HepG2 (cell line): ENCODE data around the gene ACCSL. TPM values are rescaled to one million over a fixed set of nuclear protein-coding genes. Genes with fewer than 3 reads are reported as not detected.

Experiments used
- ATAC-seq: fragments of 200-7000 bp; cut with Tn5 transposase; 3 replicates; pipeline ENCODE4 v1.9.1; 2020; ENCODE audit warnings: mild to moderate bottlenecking, moderate library complexity
- BruUV-seq: library from RNA; stranded (reverse); fragments of 400-500 nt; replicated peaks from 2 replicates; lab custom pipeline; 2021; lab: Mats Ljungman, UMichigan
- CTCF ChIA-PET: fragments of 300-600 bp; formaldehyde crosslinking; extraction: SDS; loops from one replicate; lab custom pipeline; 2021; ENCODE audit warnings: low total read pairs, inconsistent platforms, low intra/inter-chr PET ratio; lab: Yijun Ruan, JAX
- POLR2A ChIA-PET: fragments of 350-600 bp; sonication (Branson Sonifier 250); formaldehyde crosslinking; loops from one replicate; lab custom pipeline; 2020; ENCODE audit warnings: antibody characterized with exemption, inconsistent platforms; lab: Yijun Ruan, JAX
- DNase-seq: peaks from one replicate; pipeline ENCODE4 v3.0.0-alpha.2; 2015; ENCODE audit warnings: low spot score
- FAIRE-seq: peaks from 3 replicates; lab custom pipeline; 2011; peaks lifted over from hg19 to GRCh38; lab: Jason Lieb, UNC
- H2AFZ ChIP-seq: one replicate; pipeline ENCODE4 v1.6.1; 2011; ENCODE audit warnings: low read length, inconsistent platforms
- H3K27ac ChIP-seq: fragments of 300-600 bp; 3 replicates; pipeline ENCODE4 v1.8.0; 2011; ENCODE audit warnings: mixed run types, mild to moderate bottlenecking, mixed read lengths, low read length, inconsistent platforms; ENCODE audit not compliant: insufficient read depth; ENCODE audit errors: extremely low read length
- H3K27me3 ChIP-seq, 2 experiments: fragments of 200-600 bp in 1 of 2; 2 replicates in 1 of 2; 3 replicates in 1 of 2; pipeline versions ENCODE4 v1.6.0 to v1.8.0; 2011; ENCODE audit warnings: low read length in 2 of 2, mild to moderate bottlenecking in 2 of 2, moderate library complexity in 2 of 2, inconsistent platforms in 1 of 2; ENCODE audit not compliant: insufficient read depth in 2 of 2, control insufficient read depth in 1 of 2
- H3K36me3 ChIP-seq, 2 experiments: fragments of 200-600 bp in 1 of 2; replicated peaks in 1 of 2; 2 replicates in 1 of 2; 3 replicates in 1 of 2; pipeline versions ENCODE4 v1.5.1 to v1.8.0; 2011; ENCODE audit warnings: low read length in 2 of 2, inconsistent platforms in 1 of 2; ENCODE audit not compliant: insufficient read depth in 2 of 2, control insufficient read depth in 1 of 2
- H3K4me1 ChIP-seq: 2 replicates; pipeline ENCODE4 v1.5.1; 2012; ENCODE audit warnings: low read length, inconsistent platforms; ENCODE audit not compliant: insufficient read depth
- H3K4me2 ChIP-seq: 2 replicates; pipeline ENCODE4 v1.6.0; 2011; ENCODE audit warnings: low read depth, low read length, inconsistent platforms
- H3K4me3 ChIP-seq, 3 experiments: fragments of 200-600 bp in 1 of 3; sonication (generic), shearing (Covaris generic) in 1 of 3; replicated peaks in 1 of 3; 2 replicates each; pipeline ENCODE4 v1.5.1; 2011 to 2016; ENCODE audit warnings: low read length in 3 of 3, inconsistent platforms in 2 of 3, low read depth in 2 of 3, mild to moderate bottlenecking in 2 of 3, control low read depth in 1 of 3, mixed read lengths in 1 of 3; ENCODE audit not compliant: insufficient read depth in 1 of 3
- H3K79me2 ChIP-seq: one replicate; pipeline ENCODE4 v1.6.1; 2011; ENCODE audit warnings: low read length, inconsistent platforms; ENCODE audit not compliant: insufficient read depth
- H3K9ac ChIP-seq: 2 replicates; pipeline ENCODE4 v1.6.0; 2011; ENCODE audit warnings: mild to moderate bottlenecking, low read depth, low read length, inconsistent platforms; ENCODE audit not compliant: insufficient read depth
- H3K9me3 ChIP-seq: 2 replicates; pipeline ENCODE4 v1.5.1; 2012; ENCODE audit warnings: mild to moderate bottlenecking, low read length
- H4K20me1 ChIP-seq: 2 replicates; pipeline ENCODE4 v1.6.0; 2011; ENCODE audit warnings: inconsistent platforms, mild to moderate bottlenecking, low read length, moderate library complexity; ENCODE audit not compliant: insufficient read depth
- ESRRA ChIP-seq: sonication (generic); formaldehyde crosslinking; IDR thresholded peaks from 2 replicates; pipeline ENCODE4 v1.5.1; 2020; ENCODE audit warnings: mild to moderate bottlenecking, low read depth, missing genetic modification reagents
- HOXA7 ChIP-seq: sonication (generic); formaldehyde crosslinking; IDR thresholded peaks from 2 replicates; pipeline ENCODE4 v1.8.1; 2022; ENCODE audit warnings: mild to moderate bottlenecking, missing genetic modification reagents, moderate library complexity
- NCOA1 ChIP-seq: sonication (generic); formaldehyde crosslinking; IDR thresholded peaks from 2 replicates; pipeline ENCODE4 v1.9.0; 2021; ENCODE audit warnings: missing genetic modification reagents
- NR1H2 ChIP-seq: sonication (generic); formaldehyde crosslinking; IDR thresholded peaks from 2 replicates; pipeline ENCODE4 v1.8.1; 2022; ENCODE audit warnings: low read depth, missing genetic modification reagents, borderline replicate concordance
- U2AF1 ChIP-seq: fragments of 200-400 bp; formaldehyde crosslinking; optimal IDR thresholded peaks from 2 replicates; pipeline ENCODE3; 2017; ENCODE audit warnings: mild to moderate bottlenecking, low read depth, low read length
- U2AF2 ChIP-seq: fragments of 200-400 bp; formaldehyde crosslinking; IDR thresholded peaks from 2 replicates; pipeline ENCODE4 v1.6.1; 2017; ENCODE audit warnings: low read depth, mild to moderate bottlenecking, low read length
- WIZ ChIP-seq: sonication (generic); formaldehyde crosslinking; IDR thresholded peaks from 2 replicates; pipeline ENCODE4 v1.5.1; 2020; ENCODE audit warnings: mild to moderate bottlenecking, missing genetic modification reagents
- ZKSCAN1 ChIP-seq: fragments of 150-350 bp; IDR thresholded peaks from 2 replicates; pipeline ENCODE4 v1.6.1; 2014; ENCODE audit warnings: low read length
- ZNF260 ChIP-seq: sonication (generic); formaldehyde crosslinking; IDR thresholded peaks from 2 replicates; pipeline ENCODE4 v1.4.0; 2020; ENCODE audit warnings: missing genetic modification reagents, low read depth, mild to moderate bottlenecking, borderline replicate concordance
- ZNF274 ChIP-seq: sonication (generic); formaldehyde crosslinking; IDR thresholded peaks from 2 replicates; pipeline ENCODE4 v1.5.1; 2020; ENCODE audit warnings: mild to moderate bottlenecking, missing genetic modification reagents
- ZNF558 ChIP-seq: sonication (generic); formaldehyde crosslinking; IDR thresholded peaks from 2 replicates; pipeline ENCODE4 v1.9.0; 2022; ENCODE audit warnings: mild to moderate bottlenecking, missing genetic modification reagents, borderline replicate concordance
- ZNF564 ChIP-seq: sonication (generic); formaldehyde crosslinking; IDR thresholded peaks from 2 replicates; pipeline ENCODE4 v1.8.1; 2023; ENCODE audit warnings: mild to moderate bottlenecking, missing genetic modification reagents
- ZNF616 ChIP-seq: sonication (generic); formaldehyde crosslinking; IDR thresholded peaks from 2 replicates; pipeline ENCODE4 v1.5.0; 2020; ENCODE audit warnings: low read depth, mild to moderate bottlenecking, missing genetic modification reagents
- ZNF75D ChIP-seq: sonication (generic); formaldehyde crosslinking; IDR thresholded peaks from 2 replicates; pipeline ENCODE4 v1.8.1; 2023; ENCODE audit warnings: missing genetic modification reagents, mild to moderate bottlenecking, borderline replicate concordance
- WGBS: methylation state at CpG from one replicate; pipeline ENCODE4 v1.1.6; 2017; ENCODE audit warnings: low lambda C conversion rate; 5-methylcytosine and 5-hydroxymethylcytosine counted together
- in situ Hi-C: cut with HindIII; loops from 2 replicates; pipeline ENCODE4 v1.10.0; 2017; ENCODE audit warnings: low pct_unique_long_range_greater_than_20kb; ENCODE audit not compliant: extremely low pct_ligation_motif_present
- intact Hi-C: fragments of 100-400 bp; cut with micrococcal nuclease; formaldehyde crosslinking; loops from one replicate; pipeline ENCODE4 v1.10.0; 2022; ENCODE audit not compliant: unreplicated experiment
- polyA plus RNA-seq, 8 experiments: library from polyadenylated mRNA; depleted of rRNA in 3 of 8; stranded (reverse) in 7 of 8; unstranded in 1 of 8; fragments of >200 nt; fragmentation: Illumina TruSeq in 4 of 8; extraction: Trizol in 4 of 8; gene quantifications; 2 replicates each; pipeline versions ENCODE4 v1.2.1 to v1.2.3, GENCODE V29; 2011 to 2016; ENCODE audit warnings: low read depth in 4 of 8, missing spikeins in 1 of 8, mixed read lengths in 1 of 8; ENCODE audit not compliant: insufficient read depth in 1 of 8
- total RNA-seq, 5 experiments: library from RNA; depleted of rRNA; stranded (reverse); fragments of >200 nt; fragmentation: Illumina TruSeq; extraction: Trizol; gene quantifications; 2 replicates each; pipeline ENCODE4 v1.2.3, GENCODE V29; 2016; ENCODE audit warnings: low read depth in 1 of 5
- TF ChIP-seq, protein P1 (sequence below): sonication (generic); formaldehyde crosslinking; IDR thresholded peaks from 2 replicates; pipeline ENCODE4 v1.8.1; 2023; ENCODE audit warnings: missing genetic modification reagents, mild to moderate bottlenecking, borderline replicate concordance
- TF ChIP-seq, protein P2 (sequence below): sonication (generic); formaldehyde crosslinking; IDR thresholded peaks from 2 replicates; pipeline ENCODE4 v1.4.0; 2020; ENCODE audit warnings: missing genetic modification reagents, borderline replicate concordance
- TF ChIP-seq, protein P3 (sequence below): sonication (generic); formaldehyde crosslinking; IDR thresholded peaks from 2 replicates; pipeline ENCODE4 v1.4.0; 2020; ENCODE audit warnings: mild to moderate bottlenecking, missing genetic modification reagents, borderline replicate concordance

ACCSL gene
- total and polyA plus RNA-seq, 2 of the 13 experiments (the other 11 are each of a cell fraction or from before 2014, with no cell fraction given) = not detected

DNA sequence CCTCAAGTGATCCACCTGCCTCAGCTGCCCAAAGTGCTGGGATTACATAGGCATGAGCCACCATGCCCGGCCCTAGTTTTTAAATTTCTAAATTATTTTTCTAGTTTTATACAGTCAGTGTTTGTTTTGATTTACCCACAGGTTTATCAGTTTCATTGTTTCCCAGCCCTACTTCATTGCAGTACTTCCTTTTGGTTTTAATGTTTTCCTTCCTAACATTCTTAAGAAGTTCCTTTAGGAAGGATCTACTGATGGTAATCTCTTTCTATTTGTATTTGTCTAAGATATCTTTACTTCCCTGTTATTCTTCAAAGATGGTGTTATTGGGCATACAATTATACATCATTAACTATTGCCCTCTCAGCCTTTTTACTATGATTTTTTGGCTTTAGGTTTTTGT is 42.8 kb downstream of the ACCSL start:
- H4K20me1 ChIP-seq = no peaks in the 10 kb centered on the region
- BruUV-seq = no TSS peak
- peaks cover 10% of the 10 kb centered on the region for H3K4me1 ChIP-seq
- no peak overlapping the region for H2AFZ ChIP-seq
- H3K4me2 ChIP-seq = no peak overlapping the region
- intact Hi-C loops = no loop called here
- H3K9ac ChIP-seq = no peak overlapping the region
- in situ Hi-C loops = loop anchor here (10.0 kb wide), 1 partner anchor 444 kb away; no protein-coding TSS in a partner anchor
- H3K9me3 ChIP-seq = no peaks in the 10 kb centered on the region
- H3K36me3 ChIP-seq = no peaks in the 10 kb centered on the region
- H3K4me3 ChIP-seq = no peak overlapping the region
- H3K27ac ChIP-seq = no peak overlapping the region
- H3K79me2 ChIP-seq = no peaks in the 10 kb centered on the region
- ATAC-seq = no peak
- FAIRE-seq = no peak
- DNase-seq = no peak
- WGBS = 0% methylated on average over 1 of the region's 1 CpG
- H3K27me3 ChIP-seq = no peaks in the 10 kb centered on the region
- POLR2A ChIA-PET = no interaction called here
- CTCF ChIA-PET = no interaction called here
- no peak for TF ChIP-seq ZKSCAN1
- TF ChIP-seq WIZ = no peak
- TF ChIP-seq NR1H2 (CRISPR knock-in tag) = no peak
- no peak for TF ChIP-seq ZNF75D (CRISPR knock-in tag)
- no peak for TF ChIP-seq ZNF260 (CRISPR knock-in tag)
- TF ChIP-seq ZNF558 (CRISPR knock-in tag) = no peak
- TF ChIP-seq NCOA1 (CRISPR knock-in tag) = no peak
- TF ChIP-seq U2AF2 = no peak
- no peak for TF ChIP-seq ZNF616
- TF ChIP-seq HOXA7 = no peak
- no peak for TF ChIP-seq ZNF274
- TF ChIP-seq U2AF1 = no peak
- TF ChIP-seq, protein P1, sequence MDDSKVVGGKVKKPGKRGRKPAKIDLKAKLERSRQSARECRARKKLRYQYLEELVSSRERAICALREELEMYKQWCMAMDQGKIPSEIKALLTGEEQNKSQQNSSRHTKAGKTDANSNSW (CRISPR knock-in tag) = no peak
- TF ChIP-seq, protein P2, sequence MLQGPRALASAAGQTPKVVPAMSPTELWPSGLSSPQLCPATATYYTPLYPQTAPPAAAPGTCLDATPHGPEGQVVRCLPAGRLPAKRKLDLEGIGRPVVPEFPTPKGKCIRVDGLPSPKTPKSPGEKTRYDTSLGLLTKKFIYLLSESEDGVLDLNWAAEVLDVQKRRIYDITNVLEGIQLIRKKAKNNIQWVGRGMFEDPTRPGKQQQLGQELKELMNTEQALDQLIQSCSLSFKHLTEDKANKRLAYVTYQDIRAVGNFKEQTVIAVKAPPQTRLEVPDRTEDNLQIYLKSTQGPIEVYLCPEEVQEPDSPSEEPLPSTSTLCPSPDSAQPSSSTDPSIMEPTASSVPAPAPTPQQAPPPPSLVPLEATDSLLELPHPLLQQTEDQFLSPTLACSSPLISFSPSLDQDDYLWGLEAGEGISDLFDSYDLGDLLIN (CRISPR knock-in tag) = no peak
- no peak for TF ChIP-seq ZNF564 (CRISPR knock-in tag)
- TF ChIP-seq ESRRA (CRISPR knock-in tag) = no peak
- TF ChIP-seq, protein P3, sequence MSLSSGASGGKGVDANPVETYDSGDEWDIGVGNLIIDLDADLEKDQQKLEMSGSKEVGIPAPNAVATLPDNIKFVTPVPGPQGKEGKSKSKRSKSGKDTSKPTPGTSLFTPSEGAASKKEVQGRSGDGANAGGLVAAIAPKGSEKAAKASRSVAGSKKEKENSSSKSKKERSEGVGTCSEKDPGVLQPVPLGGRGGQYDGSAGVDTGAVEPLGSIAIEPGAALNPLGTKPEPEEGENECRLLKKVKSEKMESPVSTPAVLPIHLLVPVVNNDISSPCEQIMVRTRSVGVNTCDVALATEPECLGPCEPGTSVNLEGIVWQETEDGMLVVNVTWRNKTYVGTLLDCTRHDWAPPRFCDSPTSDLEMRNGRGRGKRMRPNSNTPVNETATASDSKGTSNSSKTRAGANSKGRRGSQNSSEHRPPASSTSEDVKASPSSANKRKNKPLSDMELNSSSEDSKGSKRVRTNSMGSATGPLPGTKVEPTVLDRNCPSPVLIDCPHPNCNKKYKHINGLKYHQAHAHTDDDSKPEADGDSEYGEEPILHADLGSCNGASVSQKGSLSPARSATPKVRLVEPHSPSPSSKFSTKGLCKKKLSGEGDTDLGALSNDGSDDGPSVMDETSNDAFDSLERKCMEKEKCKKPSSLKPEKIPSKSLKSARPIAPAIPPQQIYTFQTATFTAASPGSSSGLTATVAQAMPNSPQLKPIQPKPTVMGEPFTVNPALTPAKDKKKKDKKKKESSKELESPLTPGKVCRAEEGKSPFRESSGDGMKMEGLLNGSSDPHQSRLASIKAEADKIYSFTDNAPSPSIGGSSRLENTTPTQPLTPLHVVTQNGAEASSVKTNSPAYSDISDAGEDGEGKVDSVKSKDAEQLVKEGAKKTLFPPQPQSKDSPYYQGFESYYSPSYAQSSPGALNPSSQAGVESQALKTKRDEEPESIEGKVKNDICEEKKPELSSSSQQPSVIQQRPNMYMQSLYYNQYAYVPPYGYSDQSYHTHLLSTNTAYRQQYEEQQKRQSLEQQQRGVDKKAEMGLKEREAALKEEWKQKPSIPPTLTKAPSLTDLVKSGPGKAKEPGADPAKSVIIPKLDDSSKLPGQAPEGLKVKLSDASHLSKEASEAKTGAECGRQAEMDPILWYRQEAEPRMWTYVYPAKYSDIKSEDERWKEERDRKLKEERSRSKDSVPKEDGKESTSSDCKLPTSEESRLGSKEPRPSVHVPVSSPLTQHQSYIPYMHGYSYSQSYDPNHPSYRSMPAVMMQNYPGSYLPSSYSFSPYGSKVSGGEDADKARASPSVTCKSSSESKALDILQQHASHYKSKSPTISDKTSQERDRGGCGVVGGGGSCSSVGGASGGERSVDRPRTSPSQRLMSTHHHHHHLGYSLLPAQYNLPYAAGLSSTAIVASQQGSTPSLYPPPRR (CRISPR knock-in tag) = no peak
